GM18870 (cell line): ENCODE data around the gene CRYGC.

ENCODE experiments used
- ATAC-seq: cut with Tn5 transposase; IDR thresholded peaks from one replicate; pipeline ENCODE4 v1.9.1; 2021; ENCODE audit warnings: moderate library complexity; ENCODE audit not compliant: unreplicated experiment

CRYGC gene

GRCh38 chr2:208129744-208130711, at the start of gene CRYGC:
CRYGC (minus strand) TSS chr2:208129828; CDS start chr2:208129792, 36 bp downstream.
- ATAC-seq, result no peak

DNA sequence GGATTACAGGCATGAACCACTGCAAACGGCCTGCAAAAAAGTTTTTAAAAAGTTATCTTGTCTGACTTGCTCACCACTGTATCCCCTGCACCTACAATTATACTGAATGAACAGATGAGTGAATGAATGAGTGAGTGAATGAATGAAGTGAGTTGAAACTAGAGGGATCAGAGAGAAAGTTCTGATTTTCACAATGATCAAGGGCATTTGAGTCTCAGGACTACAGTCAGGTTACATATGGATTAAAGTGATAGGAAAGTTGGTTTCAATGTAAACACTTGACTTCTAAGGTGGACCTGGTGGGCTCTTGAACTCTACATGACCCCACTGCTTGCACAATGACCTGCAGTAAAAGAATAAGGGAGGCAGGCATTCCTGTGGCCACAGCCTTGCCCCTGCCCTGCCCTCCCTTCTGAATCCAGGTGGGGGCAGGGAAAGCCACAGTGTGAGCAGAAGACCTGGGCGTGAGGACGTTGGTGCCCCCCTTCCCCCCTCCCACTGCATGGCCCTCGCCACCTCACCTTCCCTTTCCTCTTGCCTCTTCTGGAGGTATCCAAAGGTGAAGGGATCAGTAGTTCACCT, 49.5 kb upstream of the CRYGC start:
- no peak for ATAC-seq

GRCh38 chr2:208175840-208176153, 46.2 kb upstream of the CRYGC start:
- ATAC-seq, result no peak

GRCh38 chr2:208175069-208175839, 45.6 kb upstream of the CRYGC start:
- peak; percentile 95 for ATAC-seq

DNA sequence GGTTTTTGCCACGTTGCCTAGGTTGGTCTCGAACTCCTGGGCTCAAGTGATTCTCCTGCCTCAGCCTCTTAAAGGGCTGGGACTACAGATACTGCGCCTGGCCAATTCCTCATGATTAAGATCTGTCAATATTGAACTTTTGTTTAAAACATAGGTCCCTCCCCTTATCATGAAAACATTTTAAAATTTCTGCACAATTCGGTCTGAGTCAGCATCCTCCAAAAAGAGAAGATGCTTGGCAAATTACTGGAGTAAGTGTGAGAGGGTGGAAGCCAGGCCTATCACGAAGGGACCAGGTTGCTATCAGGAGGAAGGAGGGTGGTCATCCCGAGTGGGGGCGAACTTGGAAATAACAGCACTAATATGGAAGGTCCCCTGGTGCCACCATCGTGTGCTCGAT, 44.5 kb upstream of the CRYGC start:
- ATAC-seq, result no peak

DNA sequence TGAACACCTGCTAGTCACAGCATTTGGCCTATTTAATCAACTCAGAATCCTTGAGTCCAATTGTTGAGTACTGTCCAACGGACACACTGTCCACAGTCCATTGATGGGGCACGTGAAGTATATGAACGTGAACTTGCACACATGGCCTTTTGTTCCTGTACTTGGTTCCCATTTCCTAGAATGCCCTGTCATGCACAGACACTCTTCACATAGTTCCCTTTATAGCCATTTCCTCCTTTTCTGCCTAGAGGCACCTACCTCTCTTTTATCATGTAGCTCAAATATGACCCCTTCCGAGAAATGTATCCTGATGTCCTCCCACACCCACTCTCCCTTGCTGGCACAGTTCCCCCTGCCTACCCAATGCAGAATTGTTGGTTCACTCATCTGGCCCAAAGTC, 42.5 kb upstream of the CRYGC start:
- no peak for ATAC-seq

DNA sequence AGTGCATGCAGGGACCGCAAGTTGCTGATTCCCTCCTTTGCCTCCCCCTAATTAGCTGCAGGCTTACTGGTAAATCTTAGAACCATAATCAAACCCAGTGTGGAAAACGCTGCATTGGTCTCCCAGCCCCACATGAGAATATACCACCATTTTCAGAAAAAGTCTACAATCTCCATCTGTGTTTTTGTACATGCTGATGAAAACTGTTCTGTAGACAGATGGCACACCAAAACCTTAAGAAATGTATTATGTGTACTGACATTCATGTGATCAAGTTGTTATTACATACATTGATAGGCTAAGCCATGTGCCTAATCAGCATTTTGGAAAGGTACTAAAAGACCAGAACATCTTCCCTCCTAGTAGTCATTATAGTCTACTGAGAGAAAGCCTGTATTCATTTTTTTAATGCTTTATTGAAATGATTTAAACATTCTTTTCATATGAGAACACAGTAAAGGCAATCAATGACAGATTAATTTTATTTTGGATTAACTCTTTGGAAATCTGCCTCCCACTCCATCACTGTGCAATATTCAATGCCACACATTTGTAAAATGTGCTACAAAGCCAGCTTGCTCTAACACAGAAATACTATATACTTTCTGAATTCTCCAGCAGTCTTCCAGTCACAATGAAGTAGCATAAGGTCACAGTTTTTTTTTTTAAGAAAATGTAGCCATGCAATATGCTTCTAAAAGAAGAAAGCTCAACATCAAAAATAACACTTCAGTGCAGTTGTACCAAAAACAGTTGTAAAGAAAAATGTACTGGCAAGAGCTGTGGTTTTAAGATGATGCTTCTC, 35.5 kb upstream of the CRYGC start:
- ATAC-seq, result no peak

DNA sequence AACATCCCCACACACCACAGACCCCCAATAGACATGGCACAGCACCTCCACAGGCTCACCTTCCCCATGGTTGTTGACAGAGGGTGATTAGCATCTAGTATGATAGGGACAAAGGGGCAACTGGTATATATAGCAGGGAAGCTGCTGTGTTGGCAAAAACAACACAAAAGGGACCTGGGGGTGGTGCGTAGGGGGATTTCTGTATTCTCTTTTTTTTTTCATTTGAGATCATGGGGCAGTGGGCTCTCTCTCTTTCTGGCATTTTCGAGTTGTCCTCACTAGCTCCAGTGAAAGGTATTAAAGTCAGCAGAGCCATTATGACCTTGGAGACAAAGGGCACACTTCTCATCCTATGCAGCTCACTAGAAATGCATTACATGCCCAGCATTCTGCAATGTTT, 33.9 kb upstream of the CRYGC start, which contains the start of gene CRYGA:
Gene CRYGA (minus strand): TSS at position 101 of the 400 bp plus-strand sequence. CDS start 33 bp downstream, at position 68.
- no peak for ATAC-seq

GRCh38 chr2:208156439-208156838, 26.8 kb upstream of the CRYGC start:
- ATAC-seq, result no peak

DNA sequence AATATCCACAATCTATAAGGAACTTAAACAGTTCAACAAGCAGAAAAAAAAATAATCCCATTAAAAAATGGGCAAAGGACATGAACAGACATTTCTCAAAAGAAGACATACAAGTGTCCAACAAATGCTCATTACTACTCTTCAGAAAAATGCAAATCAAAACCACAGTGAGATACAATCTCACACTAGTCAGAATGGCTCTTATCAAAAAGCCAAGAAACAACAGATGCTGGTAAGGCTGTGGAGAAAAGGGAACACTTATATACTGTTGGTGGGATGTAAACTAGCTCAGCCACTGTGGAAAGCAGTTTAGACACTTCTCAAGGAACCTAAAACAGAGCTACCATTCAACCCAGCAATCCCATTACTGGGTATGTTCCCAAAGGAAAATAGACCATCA, 23.5 kb upstream of the CRYGC start:
- no peak for ATAC-seq

- no peak for ATAC-seq
Measured at GRCh38 chr2:208150956-208151355, 21.3 kb upstream of the CRYGC start.

GRCh38 chr2:208150094-208150493, 20.5 kb upstream of the CRYGC start:
- ATAC-seq, result no peak

DNA sequence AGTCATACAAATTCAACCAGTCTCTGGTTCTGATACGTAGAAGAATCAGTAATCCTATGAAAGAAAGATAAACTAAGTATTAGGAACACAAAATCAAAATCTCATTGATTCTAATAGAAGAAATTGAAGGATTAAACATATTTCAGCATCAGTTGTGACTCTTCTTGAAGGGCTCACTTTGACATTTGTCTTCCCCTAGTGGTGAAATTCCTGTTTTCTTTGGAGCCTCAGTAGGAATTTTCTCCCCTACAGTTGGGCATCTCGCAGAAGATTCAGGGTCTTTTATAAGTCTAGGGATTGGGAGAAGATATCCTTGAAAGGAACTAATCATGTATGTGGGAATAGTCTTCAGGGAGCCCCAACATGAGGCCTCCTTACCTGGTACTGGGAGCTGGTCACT, 19.2 kb upstream of the CRYGC start:
- no peak for ATAC-seq

DNA sequence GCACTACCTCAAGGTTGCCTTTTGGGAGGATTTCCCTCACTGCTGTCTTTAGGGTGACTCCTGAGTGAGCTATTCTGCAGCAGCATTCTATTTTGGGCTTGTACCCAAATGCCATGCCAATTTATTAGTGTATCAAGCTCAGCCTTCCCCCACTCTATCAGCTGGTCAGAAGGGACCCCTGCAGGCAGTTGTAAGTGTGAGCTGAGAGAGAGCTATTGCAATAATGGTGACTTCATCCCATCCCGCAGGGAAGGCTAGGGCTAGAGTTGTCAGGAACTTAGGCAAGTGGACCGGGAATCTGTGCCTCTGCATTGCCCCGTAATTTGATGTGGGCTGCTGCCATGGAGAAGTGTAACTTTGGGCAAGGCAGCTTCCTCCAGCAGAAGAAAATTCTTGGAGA, 18.1 kb upstream of the CRYGC start:
- no peak for ATAC-seq

- ATAC-seq, result no peak
Measured at GRCh38 chr2:208147008-208147407, 17.4 kb upstream of the CRYGC start.

- ATAC-seq, result no peak
Measured at GRCh38 chr2:208146006-208146405, 16.4 kb upstream of the CRYGC start, which contains the start of gene CRYGB. CRYGB (minus strand) TSS chr2:208146158; CDS start chr2:208146120, 38 bp downstream.

DNA sequence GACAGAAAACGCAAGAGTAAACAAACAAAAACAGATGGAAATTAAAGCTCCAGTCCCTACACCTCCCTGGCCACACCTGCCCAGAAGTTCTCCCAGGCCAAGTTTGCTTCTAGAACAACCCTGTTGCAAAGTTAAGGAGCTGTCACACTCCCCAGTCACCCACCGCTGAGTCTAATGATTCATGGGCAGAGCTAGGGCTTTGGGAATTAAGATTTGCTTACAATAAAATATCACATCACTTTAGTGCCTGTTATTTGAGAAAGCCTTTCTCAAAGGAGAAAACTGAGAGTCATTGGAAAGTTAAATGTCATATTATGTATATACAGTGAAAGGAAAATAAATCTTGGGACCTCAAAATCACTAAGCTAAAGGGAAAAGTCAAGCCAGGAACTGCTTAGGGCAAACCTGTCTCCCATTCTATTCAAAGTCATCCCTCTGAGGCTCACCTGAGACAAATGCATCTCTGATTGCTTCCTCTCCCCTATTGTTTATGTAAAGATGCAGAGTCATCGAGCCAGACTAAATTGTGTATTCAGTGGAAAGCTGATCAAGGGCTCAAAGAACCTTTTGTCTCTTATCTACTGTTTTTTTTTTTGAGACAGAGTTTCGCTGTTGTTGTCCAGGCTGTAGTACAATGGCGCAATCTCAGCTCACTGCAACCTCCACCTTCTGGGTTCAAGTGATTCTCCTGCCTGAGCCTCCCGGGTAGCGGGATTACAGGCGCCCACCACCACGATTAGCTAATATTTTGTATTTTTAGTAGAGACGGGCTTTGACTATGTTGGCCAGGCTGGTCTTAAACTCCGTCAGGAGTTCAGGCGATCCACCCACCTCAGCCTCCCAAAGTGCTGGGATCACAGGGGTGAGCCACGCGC, 13.5 kb upstream of the CRYGC start:
- no peak for ATAC-seq

DNA sequence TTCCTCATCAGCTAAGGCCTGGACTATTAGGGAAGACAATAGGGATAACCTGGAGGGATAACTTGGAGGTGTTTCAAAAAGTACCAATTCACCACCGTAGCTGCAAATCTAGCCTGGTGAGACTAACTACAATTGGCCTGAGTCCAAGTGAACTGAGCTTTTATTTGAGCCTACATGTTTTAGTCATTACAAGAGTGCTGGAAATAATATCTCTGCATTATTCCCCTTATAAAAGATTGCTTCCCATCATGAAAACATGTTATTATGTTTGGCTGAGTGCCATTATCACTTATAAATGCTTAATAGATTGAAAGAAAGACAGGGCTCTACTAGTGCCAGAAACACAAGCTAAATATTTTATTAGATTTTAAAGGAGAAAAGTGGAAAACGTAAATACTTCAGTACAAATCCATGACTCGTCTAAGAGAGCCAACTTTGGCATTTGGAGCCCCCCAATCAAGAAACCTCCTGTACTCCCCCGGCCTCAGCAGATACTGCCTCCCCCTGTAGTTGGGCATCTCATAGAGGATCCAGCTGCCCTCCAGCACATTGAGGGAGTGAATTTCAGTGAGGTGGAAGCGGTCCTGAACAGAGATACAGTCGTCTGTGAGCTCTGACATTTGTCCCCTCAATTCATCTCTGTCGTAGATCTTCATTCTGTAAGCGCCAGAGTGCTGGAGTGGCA, 12.8 kb upstream of the CRYGC start:
- ATAC-seq, result no peak

DNA sequence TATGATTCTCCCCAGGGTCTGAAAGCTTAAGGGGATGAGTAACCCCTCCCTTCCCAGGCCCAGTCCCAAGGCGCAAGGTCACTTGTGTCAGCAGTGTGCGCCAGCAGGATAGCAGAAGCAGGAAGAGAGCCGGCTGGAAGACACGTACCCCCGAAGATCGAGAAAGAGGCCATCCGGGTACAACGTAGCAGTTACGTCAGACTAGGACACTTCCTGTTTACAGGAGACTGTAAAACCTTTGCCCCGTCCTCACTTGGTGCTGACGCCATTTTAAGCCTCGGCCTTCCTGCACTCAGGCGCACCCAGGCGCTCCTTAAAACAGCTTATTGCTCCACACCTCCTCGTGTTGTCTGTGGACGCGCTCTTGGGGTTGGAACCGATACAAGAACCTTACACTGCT, 9.8 kb upstream of the CRYGC start:
- ATAC-seq, result no peak
